Activated naive CD4-positive, alpha-beta T cell treated with anti-CD3 and anti-CD28 coated beads, Interleukin-2, amount 10 ng/mL, durations not matched to agents 7 days and 5 days (primary cell): Measurements from ENCODE around the gene DGKB.

Experiments used
- CTCF ChIA-PET: fragments of 350-600 bp; sonication (Branson Sonifier 250); formaldehyde crosslinking; loops from one replicate; lab custom pipeline; 2021; ENCODE audit warnings: antibody characterized with exemption; lab: Charles Lee
- DNase-seq: peaks from one replicate; pipeline ENCODE4 v3.0.0-alpha.2; 2020
- H3K27ac Mint-ChIP-seq: one replicate; pipeline ENCODE4 v1.8.0; 2021; ENCODE audit warnings: mild to moderate bottlenecking, moderate library complexity, mixed read lengths
- H3K27me3 Mint-ChIP-seq: one replicate; pipeline ENCODE4 v1.8.0; 2021; ENCODE audit warnings: mild to moderate bottlenecking, mixed read lengths
- H3K36me3 Mint-ChIP-seq: one replicate; pipeline ENCODE4 v1.8.0; 2021; ENCODE audit warnings: mixed read lengths
- H3K4me1 Mint-ChIP-seq: one replicate; pipeline ENCODE4 v1.8.0; 2021; ENCODE audit warnings: mixed read lengths
- H3K4me3 Mint-ChIP-seq: one replicate; pipeline ENCODE4 v1.8.0; 2021; ENCODE audit warnings: mild to moderate bottlenecking, moderate library complexity, mixed read lengths
- H3K9me3 Mint-ChIP-seq: one replicate; pipeline ENCODE4 v1.8.0; 2021; ENCODE audit warnings: mixed read lengths

Gene DGKB

DNA sequence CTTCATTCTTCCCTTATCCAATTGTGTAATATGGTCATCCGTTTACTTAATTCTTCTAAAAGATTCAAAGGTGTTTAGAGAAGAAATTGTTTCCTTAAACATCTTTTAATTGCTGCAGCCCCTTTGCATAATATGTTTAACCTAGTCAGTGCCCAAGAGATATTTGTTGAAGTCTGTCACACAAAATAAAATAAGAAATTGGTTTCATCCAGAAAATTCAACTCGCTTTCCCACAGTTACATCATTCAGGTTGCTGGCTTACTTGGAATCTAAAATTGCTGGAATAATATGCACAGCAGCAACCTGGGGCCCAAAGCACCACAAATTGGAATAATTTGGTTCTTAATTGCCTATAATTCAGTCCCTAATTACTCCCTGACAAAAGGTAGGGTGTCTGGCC lies 758.0 kb downstream of the DGKB start:
- H3K27me3 Mint-ChIP-seq, result no peaks in the 10 kb centered on the region
- H3K9me3 Mint-ChIP-seq, result peaks cover 2% of the 10 kb centered on the region
- no peak overlapping the region for H3K4me3 Mint-ChIP-seq
- no peak for DNase-seq
- no peak overlapping the region for H3K27ac Mint-ChIP-seq
- H3K4me1 Mint-ChIP-seq, result no peaks in the 10 kb centered on the region
- CTCF ChIA-PET, result no interaction called here
- no peaks in the 10 kb centered on the region for H3K36me3 Mint-ChIP-seq

DNA sequence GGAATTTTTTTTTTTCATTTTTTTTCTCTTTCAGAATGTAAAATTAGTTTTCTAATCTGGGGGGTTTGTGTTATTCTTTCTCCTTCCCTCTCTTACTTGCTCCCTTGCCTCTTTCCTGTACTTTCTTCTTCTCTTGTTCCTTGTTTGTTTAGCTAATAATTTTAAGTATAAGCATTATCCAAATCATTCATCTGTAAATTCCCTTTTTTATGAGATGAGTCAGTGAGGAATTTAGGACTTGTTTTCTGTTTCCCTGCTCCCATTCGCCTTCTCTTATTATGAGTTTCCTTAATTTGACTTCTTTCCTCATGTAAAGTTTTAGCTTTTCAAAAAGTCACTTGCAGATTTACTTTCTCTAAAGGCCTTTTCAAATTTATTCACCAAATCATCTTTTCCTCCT lies 758.4 kb downstream of the DGKB start:
- DNase-seq, result no peak
- Mint-ChIP-seq H3K27me3 (no peaks in the 10 kb centered on the region), H3K4me3 (no peak overlapping the region), H3K9me3 (peaks cover 2% of the 10 kb centered on the region), H3K27ac (no peak overlapping the region), H3K36me3 (no peaks in the 10 kb centered on the region), H3K4me1 (no peaks in the 10 kb centered on the region)
- CTCF ChIA-PET, result no interaction called here

GRCh38 chr7:14137676-14138075 lies 764.9 kb downstream of the DGKB start:
- CTCF ChIA-PET, result no interaction called here
- no peak overlapping the region for H3K4me3 Mint-ChIP-seq
- H3K27ac Mint-ChIP-seq, result no peak overlapping the region
- H3K4me1 Mint-ChIP-seq, result no peaks in the 10 kb centered on the region
- H3K27me3 Mint-ChIP-seq, result no peaks in the 10 kb centered on the region
- no peaks in the 10 kb centered on the region for H3K9me3 Mint-ChIP-seq
- H3K36me3 Mint-ChIP-seq, result no peaks in the 10 kb centered on the region
- DNase-seq, result no peak

DNA sequence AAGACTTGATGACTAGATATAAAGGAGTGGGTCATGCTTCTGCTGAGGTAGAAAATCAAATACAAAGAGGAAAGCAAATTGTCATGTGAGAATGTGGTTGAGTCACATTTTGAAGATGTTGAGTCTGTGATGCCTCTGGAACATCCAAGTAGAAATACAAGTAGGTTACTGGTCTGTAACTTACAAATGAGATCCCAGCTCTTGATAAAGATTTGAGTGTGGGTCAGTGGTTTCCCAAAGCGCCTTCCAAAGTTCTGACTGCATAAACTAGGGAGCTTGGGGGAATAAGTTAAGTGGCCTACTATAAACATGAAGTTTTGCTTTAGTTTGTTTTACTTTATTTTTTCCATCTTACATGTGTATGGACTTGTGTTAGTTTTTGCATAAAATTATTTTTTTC lies 768.8 kb downstream of the DGKB start:
- no peak overlapping the region for H3K27ac Mint-ChIP-seq
- no peaks in the 10 kb centered on the region for H3K4me1 Mint-ChIP-seq
- no peak overlapping the region for H3K4me3 Mint-ChIP-seq
- H3K27me3 Mint-ChIP-seq, result no peaks in the 10 kb centered on the region
- CTCF ChIA-PET, result no interaction called here
- DNase-seq, result no peak
- H3K36me3 Mint-ChIP-seq, result no peaks in the 10 kb centered on the region
- H3K9me3 Mint-ChIP-seq, result no peaks in the 10 kb centered on the region

DNA sequence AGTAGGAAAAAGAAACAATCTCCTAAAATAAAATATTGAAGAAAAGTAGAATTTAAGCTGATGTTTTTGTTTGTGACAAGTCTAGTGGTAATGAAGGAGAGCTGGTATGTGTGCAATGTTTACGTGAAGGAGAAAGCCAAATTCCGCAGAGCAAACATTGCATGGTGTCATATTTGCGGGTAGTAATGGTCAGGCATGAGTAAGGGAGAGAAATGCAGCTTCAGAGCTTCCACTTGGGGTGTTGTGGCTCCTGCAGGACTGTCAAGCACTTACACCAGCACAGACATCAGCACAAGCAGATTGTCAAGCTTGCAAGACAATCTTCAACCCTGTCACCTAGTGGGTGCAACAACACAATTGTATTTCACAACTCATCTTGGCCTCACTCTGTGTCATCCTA lies 776.6 kb downstream of the DGKB start:
- H3K4me1 Mint-ChIP-seq, result no peaks in the 10 kb centered on the region
- H3K4me3 Mint-ChIP-seq, result no peak overlapping the region

DNA sequence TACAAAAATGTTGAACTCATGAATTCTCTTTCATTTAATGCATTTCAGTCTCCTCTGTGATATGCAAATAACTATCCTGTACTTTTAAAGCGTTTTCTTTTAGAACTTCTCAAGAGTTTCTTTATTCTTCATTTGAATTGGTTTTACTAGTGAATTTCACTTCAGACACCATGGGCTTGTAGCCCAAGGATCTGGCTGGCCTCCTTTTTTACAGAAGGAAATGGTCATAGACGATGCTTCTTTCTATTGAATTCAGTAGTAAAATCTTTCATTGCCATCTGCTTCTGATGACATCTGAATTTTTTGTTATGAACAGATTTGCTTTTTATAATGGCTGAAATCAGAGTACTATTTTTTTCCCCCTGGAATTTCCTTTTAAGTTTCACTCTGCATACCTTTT lies 777.8 kb downstream of the DGKB start:
- Mint-ChIP-seq H3K36me3 (no peaks in the 10 kb centered on the region), H3K4me3 (no peak overlapping the region), H3K27me3 (no peaks in the 10 kb centered on the region), H3K9me3 (no peaks in the 10 kb centered on the region), H3K4me1 (no peaks in the 10 kb centered on the region), H3K27ac (no peak overlapping the region)
- CTCF ChIA-PET, result interaction anchor here (0.7 kb wide), 1 partner anchor 600 kb away, joined by 3 read pairs; no protein-coding TSS in a partner anchor
- no peak for DNase-seq

More for the DNA sequence above, 776.6 kb downstream of the DGKB start:
- CTCF ChIA-PET, result no interaction called here
- no peaks in the 10 kb centered on the region for H3K9me3 Mint-ChIP-seq
- no peak overlapping the region for H3K27ac Mint-ChIP-seq
- no peaks in the 10 kb centered on the region for H3K27me3 Mint-ChIP-seq
- DNase-seq, result no peak
- H3K36me3 Mint-ChIP-seq, result no peaks in the 10 kb centered on the region

DNA sequence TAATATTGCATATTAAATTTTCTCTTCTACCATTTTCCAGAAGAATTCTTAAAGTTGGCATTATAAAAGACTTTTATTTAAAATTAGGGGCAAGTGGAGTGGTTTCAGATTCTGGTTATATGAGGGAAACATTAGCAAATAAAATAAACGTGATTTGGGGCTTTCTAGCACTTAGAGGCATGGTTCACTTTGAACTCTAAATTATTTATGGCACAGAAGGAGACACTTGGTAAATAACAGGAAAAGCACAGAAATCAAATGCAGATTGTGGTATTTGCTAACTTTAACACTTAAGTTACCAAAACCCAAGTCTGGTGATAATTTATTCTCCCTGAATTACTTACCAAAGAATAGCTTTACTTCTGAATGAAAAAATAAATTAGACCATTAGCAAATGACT lies 778.6 kb downstream of the DGKB start:
- CTCF ChIA-PET, result no interaction called here
- no peaks in the 10 kb centered on the region for H3K27me3 Mint-ChIP-seq
- H3K4me3 Mint-ChIP-seq, result no peak overlapping the region
- H3K9me3 Mint-ChIP-seq, result no peaks in the 10 kb centered on the region
- no peaks in the 10 kb centered on the region for H3K36me3 Mint-ChIP-seq
- H3K4me1 Mint-ChIP-seq, result no peaks in the 10 kb centered on the region
- H3K27ac Mint-ChIP-seq, result no peak overlapping the region
- no peak for DNase-seq

DNA sequence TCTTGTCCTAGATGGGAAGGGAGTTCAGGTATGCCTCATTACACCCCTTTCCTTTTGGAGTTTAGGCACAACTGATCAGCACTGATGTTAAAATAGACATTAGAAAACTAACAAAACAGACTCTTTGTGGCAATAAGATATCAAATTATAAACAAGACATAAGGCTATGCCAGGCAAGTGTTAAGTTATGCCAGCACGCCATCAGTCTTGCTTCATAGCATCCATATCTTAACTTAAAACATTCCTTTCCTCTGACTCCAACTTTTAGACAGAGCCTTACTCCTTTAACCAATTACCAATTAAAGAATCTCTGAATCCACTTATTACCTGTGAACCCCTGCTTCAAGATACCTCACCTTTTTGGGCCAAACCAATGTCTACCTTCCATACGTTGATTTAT lies 786.9 kb downstream of the DGKB start:
- CTCF ChIA-PET, result no interaction called here
- no peak for DNase-seq
- no peaks in the 10 kb centered on the region for H3K27me3 Mint-ChIP-seq
- no peaks in the 10 kb centered on the region for H3K36me3 Mint-ChIP-seq
- H3K27ac Mint-ChIP-seq, result no peak overlapping the region
- H3K9me3 Mint-ChIP-seq, result peaks cover 3% of the 10 kb centered on the region
- no peak overlapping the region for H3K4me3 Mint-ChIP-seq
- H3K4me1 Mint-ChIP-seq, result no peaks in the 10 kb centered on the region

DNA sequence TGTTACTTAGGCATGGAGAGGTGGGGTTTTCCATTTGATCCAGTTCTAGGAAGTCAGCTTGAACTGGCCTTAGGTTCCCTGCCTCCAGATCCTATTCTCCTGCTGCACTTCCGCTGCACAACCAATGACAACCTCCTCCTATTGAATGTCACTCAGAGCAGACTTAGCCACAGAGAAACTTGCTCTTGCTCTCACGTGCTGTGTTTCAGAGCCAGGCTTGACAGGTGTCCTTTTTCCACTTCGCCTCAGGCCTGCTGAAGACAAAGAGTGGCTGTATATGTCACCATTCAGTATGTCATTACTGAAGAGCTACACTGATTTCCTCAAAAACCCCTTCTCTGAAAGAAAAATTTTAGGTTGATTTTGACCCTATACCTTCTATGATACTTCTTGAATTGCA lies 797.7 kb downstream of the DGKB start:
- H3K36me3 Mint-ChIP-seq, result no peaks in the 10 kb centered on the region
- H3K27me3 Mint-ChIP-seq, result no peaks in the 10 kb centered on the region
- no peak overlapping the region for H3K4me3 Mint-ChIP-seq
- CTCF ChIA-PET, result no interaction called here
- no peak overlapping the region for H3K27ac Mint-ChIP-seq
- H3K9me3 Mint-ChIP-seq, result peaks cover 5% of the 10 kb centered on the region
- no peak for DNase-seq
- H3K4me1 Mint-ChIP-seq, result no peaks in the 10 kb centered on the region

GRCh38 chr7:14096159-14096558 lies 806.4 kb downstream of the DGKB start:
- no peak for DNase-seq
- H3K36me3 Mint-ChIP-seq, result no peaks in the 10 kb centered on the region
- CTCF ChIA-PET, result no interaction called here
- no peak overlapping the region for H3K4me3 Mint-ChIP-seq
- no peaks in the 10 kb centered on the region for H3K9me3 Mint-ChIP-seq
- H3K27ac Mint-ChIP-seq, result no peak overlapping the region
- no peaks in the 10 kb centered on the region for H3K27me3 Mint-ChIP-seq
- H3K4me1 Mint-ChIP-seq, result no peaks in the 10 kb centered on the region

DNA sequence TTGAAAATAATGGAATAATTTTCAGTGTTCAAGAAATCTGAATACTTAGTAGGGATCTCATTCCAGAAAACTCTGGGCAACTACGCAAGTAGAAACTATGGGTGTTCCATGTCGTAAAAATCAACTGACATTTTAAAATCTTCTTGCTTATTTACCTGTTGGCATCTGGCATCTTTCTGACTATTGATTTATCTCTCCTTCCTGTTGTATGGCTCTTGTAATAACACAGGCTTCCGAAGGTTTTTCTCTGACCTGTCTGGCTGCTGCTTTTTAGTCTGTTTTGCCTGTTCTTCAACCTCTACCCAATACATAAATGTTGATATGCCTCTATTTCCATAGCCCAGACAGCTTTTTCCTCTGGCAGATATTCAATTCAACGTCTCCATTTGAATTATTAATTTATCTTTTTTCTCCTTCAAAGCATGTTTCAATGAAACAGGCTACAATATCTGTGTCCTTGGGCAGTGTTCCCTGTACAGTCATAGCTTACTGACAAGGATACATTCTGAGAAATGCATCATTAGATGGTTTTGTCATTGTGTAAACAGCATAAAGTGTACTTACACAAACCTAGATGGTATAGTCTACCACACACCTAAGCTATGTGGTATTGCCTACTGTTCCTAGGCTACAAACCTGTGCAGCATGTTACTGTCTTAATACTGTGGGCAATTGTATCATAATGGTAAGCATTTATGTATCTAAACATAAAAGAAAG lies 807.2 kb downstream of the DGKB start:
- no peaks in the 10 kb centered on the region for H3K36me3 Mint-ChIP-seq
- DNase-seq, result no peak
- no peaks in the 10 kb centered on the region for H3K4me1 Mint-ChIP-seq
- H3K27ac Mint-ChIP-seq, result no peak overlapping the region
- H3K4me3 Mint-ChIP-seq, result no peak overlapping the region
- H3K27me3 Mint-ChIP-seq, result no peaks in the 10 kb centered on the region
- H3K9me3 Mint-ChIP-seq, result no peaks in the 10 kb centered on the region
- CTCF ChIA-PET, result no interaction called here
